SK-N-MC (cell line): Measurements from ENCODE around the gene TAL1.

Source experiments
- EZH2 ChIP-seq: fragments of 200-600 bp; sonication (generic); IDR thresholded peaks from one replicate; pipeline ENCODE4 v1.6.1; 2017; ENCODE audit warnings: antibody characterized with exemption
- POLR2AphosphoS5 ChIP-seq: IDR thresholded peaks from 2 replicates; pipeline ENCODE4 v1.6.1; 2012; ENCODE audit warnings: mild to moderate bottlenecking, low read depth, low read length, borderline replicate concordance

DNA sequence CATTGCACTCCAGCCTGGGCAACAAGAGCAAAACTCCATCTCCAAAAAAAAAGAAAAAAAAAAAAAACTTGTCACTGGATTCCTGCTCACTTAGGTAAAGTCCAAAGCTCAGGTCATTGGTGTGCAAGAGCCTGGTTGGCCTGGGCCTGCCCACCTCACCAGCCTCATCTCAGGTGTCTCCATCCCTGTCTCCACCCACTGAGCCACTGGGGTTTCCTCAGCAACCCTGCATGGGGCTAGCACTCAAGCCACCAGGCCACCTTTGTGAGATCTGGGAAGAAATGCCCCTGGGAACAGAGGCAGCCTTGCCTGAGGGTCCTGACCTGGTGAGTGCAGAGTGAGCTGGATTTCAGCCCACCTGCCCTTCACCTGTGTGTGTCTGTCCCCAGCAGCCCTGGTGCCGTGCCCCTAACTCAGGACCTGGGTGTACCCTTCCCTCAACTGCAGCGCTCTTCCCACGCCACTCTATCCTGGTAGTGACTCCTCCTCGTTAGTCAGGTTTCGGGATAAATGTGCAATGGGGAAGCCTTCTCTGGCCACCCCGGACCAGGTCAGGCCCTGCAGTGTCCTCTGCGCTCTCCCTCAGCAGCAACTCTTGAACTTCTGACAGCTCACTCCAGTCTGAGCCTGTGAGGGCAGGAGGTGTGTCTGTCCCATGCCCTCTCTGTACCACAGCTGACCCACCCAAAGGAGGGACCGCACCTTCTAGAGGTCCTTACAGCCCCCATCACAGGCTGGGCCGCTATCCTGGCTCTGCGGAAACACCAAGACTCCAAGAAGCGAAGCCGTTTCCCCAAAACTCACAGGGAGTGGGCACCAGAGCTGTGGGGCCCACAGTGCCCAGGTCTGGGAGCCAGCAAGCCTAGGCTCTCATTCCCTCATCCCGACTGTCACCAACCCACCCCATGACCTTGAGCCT, 45.5 kb downstream of the TAL1 start:
- TF ChIP-seq POLR2AphosphoS5, result no peak
- TF ChIP-seq EZH2, result no peak
